ENCODE measurements around the gene TRABD. TPM values are rescaled to one million over a fixed set of nuclear protein-coding genes. Genes with fewer than 3 reads are reported as not detected.

Gene TRABD
- total RNA-seq, 1 experiment from 2014 or later: 33.5 TPM

DNA sequence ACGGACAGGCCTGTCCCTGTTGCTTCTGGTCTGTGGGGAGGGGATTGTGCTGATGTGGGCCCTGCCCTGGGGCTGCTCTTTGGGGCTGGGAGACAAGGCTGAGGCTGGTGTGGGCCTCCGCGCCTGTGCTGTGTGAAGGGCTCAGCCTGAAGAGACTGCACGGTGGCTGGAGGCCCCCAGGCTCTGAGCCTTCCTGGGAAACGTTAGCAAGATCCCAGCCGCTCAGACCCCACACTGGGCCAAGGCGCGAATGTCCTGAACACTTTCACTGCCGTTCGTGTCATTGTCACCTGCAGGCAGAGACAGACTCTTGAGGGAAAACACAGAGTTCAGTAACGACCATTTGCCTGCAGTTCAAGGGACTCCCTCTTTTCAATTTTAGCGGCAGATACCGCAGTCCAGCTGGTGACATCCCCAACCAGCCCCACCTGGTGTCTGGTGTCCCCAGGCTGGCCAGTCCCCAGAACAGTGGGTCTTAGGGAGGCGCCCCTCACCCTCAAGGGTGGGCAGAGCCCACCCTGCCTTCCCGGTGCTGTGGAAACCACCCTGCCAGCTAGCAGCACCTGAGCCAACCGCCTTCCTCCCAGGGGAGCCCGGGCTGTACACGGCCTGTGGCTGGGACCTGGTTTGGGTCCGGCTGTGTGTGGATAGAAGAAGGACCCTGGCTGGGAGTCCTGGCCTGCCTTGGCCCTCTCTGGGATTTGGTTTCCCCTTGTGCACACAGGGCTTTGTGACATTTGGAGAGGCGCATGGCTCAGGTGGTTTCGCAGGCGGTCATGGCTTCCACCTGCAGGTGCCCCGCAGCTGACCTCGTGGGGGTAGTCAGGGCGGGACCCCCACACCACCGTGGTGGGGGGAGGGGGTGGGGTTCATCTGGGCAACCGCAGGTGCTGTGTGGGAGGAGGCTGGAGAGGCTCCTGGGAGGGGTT is 9.5 kb upstream of the TRABD start:
- DNase-seq: no peak
- intact Hi-C loops (cut with micrococcal nuclease; ENCODE audit: unreplicated experiment): no loop called here
- no peak overlapping the region for H3K27ac Mint-ChIP-seq (ENCODE audit: unreplicated experiment)
- no peaks in the 10 kb centered on the region for H3K27me3 Mint-ChIP-seq (ENCODE audit: insufficient read depth, unreplicated experiment)
- peaks cover 7% of the 10 kb centered on the region for H3K4me1 Mint-ChIP-seq (ENCODE audit: low read depth, unreplicated experiment)
- POLR2A ChIA-PET: interaction anchor here (0.6 kb wide), 1 partner anchor 75 kb away, joined by 4 read pairs; no protein-coding TSS in a partner anchor
- H3K36me3 Mint-ChIP-seq (ENCODE audit: insufficient read depth, unreplicated experiment): no peaks in the 10 kb centered on the region
- Histone ChIP-seq H3K27me3 (replicated peaks; ENCODE audit: control insufficient read depth, insufficient read depth, low read length) (no peaks in the 10 kb centered on the region), H3K4me3 (ENCODE audit: low read depth, low read length) (no peak overlapping the region), H3K4me1 (peaks cover 15% of the 10 kb centered on the region; the same call in 1 of the 2 replicates), H3K9me3 (no peaks in the 10 kb centered on the region), H3K36me3 (ENCODE audit: control insufficient read depth, insufficient read depth, low read length) (no peaks in the 10 kb centered on the region)
- no TSS peak for BruUV-seq (replicated peaks)
- TF ChIP-seq, protein P1, sequence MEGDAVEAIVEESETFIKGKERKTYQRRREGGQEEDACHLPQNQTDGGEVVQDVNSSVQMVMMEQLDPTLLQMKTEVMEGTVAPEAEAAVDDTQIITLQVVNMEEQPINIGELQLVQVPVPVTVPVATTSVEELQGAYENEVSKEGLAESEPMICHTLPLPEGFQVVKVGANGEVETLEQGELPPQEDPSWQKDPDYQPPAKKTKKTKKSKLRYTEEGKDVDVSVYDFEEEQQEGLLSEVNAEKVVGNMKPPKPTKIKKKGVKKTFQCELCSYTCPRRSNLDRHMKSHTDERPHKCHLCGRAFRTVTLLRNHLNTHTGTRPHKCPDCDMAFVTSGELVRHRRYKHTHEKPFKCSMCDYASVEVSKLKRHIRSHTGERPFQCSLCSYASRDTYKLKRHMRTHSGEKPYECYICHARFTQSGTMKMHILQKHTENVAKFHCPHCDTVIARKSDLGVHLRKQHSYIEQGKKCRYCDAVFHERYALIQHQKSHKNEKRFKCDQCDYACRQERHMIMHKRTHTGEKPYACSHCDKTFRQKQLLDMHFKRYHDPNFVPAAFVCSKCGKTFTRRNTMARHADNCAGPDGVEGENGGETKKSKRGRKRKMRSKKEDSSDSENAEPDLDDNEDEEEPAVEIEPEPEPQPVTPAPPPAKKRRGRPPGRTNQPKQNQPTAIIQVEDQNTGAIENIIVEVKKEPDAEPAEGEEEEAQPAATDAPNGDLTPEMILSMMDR (IDR thresholded peaks at IDR 0.05; ENCODE audit: insufficient read depth in 1 of 2, low read depth in 1 of 2, low read length in 1 of 2, severe bottlenecking in 1 of 2, unreplicated experiment in 1 of 2): no peak
- no peak overlapping the region for H3K4me3 Mint-ChIP-seq (ENCODE audit: unreplicated experiment)
- no peaks in the 10 kb centered on the region for H3K9me3 Mint-ChIP-seq (ENCODE audit: unreplicated experiment)
- CTCF ChIA-PET: no interaction called here

DNA sequence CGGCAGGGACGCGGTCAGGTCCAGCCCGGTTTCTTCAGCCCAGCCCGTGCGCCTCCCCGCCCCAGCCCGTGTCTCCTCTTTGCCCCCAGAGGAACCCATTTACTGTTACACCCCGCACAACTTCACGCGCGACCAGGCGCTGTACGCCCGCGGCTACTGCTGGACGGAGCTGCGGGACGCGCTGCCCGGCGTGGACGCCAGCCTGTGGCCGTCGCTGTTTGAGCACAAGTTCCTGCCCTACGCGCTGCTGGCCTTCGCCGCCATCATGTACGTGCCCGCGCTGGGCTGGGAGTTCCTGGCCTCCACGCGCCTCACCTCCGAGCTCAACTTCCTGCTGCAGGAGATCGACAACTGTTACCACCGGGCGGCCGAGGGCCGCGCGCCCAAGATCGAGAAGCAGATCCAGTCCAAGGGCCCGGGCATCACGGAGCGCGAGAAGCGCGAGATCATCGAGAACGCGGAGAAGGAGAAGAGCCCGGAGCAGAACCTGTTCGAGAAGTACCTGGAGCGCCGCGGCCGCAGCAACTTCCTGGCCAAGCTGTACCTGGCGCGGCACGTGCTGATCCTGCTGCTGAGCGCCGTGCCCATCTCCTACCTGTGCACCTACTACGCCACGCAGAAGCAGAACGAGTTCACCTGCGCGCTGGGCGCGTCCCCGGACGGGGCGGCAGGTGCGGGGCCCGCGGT is 8.7 kb upstream of the TRABD start:
- Histone ChIP-seq H3K27me3 (replicated peaks; ENCODE audit: control insufficient read depth, insufficient read depth, low read length) (no peaks in the 10 kb centered on the region), H3K36me3 (ENCODE audit: control insufficient read depth, insufficient read depth, low read length) (no peaks in the 10 kb centered on the region), H3K4me1 (peaks cover 9% of the 10 kb centered on the region; the same call in 1 of the 2 replicates), H3K9me3 (no peaks in the 10 kb centered on the region), H3K4me3 (ENCODE audit: low read depth, low read length) (no peak overlapping the region)
- Mint-ChIP-seq H3K4me1 (ENCODE audit: low read depth, unreplicated experiment) (peaks cover 7% of the 10 kb centered on the region), H3K27ac (ENCODE audit: unreplicated experiment) (no peak overlapping the region), H3K36me3 (ENCODE audit: insufficient read depth, unreplicated experiment) (no peaks in the 10 kb centered on the region), H3K9me3 (ENCODE audit: unreplicated experiment) (no peaks in the 10 kb centered on the region), H3K27me3 (ENCODE audit: insufficient read depth, unreplicated experiment) (no peaks in the 10 kb centered on the region), H3K4me3 (ENCODE audit: unreplicated experiment) (no peak overlapping the region)
- TF ChIP-seq, protein P1 (IDR thresholded peaks at IDR 0.05; ENCODE audit: insufficient read depth in 1 of 2, low read depth in 1 of 2, low read length in 1 of 2, severe bottlenecking in 1 of 2, unreplicated experiment in 1 of 2): no peak
- intact Hi-C loops (cut with micrococcal nuclease; ENCODE audit: unreplicated experiment): no loop called here
- ChIA-PET CTCF (no interaction called here), POLR2A (interaction anchor here (0.6 kb wide), 1 partner anchor 76 kb away, joined by 4 read pairs; no protein-coding TSS in a partner anchor)
- no TSS peak for BruUV-seq (replicated peaks)
- DNase-seq: no peak
